Heart right ventricle (tissue), 16 donors: ENCODE measurements around the gene CDC25B. TPM values are rescaled to one million over a fixed set of nuclear protein-coding genes. Genes with fewer than 3 reads are reported as not detected.
A peak's percentile ranks its signal among the peaks of the same experiment; 100 is the strongest.

Experiments used
- ATAC-seq, 8 donors: fragments of 200-7000 bp; cut with Tn5 transposase; one replicate each; pipeline ENCODE4 v1.9.1; 2020; ENCODE audit warnings: mild to moderate bottlenecking in 8 of 8, moderate library complexity in 8 of 8, moderate number of reproducible peaks in 1 of 8
- DNase-seq, 2 donors: peaks; one replicate each; pipeline ENCODE4 v3.0.0-alpha.2; 2020
- H3K27ac ChIP-seq, 10 donors: fragments of 200-600 bp; sonication (generic) in 2 of 10; one replicate each; pipeline versions ENCODE4 v1.5.0 to v1.8.0; 2020 to 2022; ENCODE audit warnings: mild to moderate bottlenecking in 3 of 10
- H3K27me3 ChIP-seq, 7 donors: fragments of 200-600 bp; one replicate each; pipeline ENCODE4 v1.8.0; 2021 to 2022; ENCODE audit warnings: mild to moderate bottlenecking in 2 of 7
- H3K36me3 ChIP-seq, 9 donors: fragments of 200-600 bp; sonication (generic) in 1 of 9; one replicate each; pipeline versions ENCODE4 v1.5.0 to v1.8.0; 2020 to 2022; ENCODE audit warnings: mild to moderate bottlenecking in 2 of 9
- H3K4me1 ChIP-seq, 9 donors: fragments of 200-600 bp; sonication (generic) in 1 of 9; one replicate each; pipeline versions ENCODE4 v1.5.0 to v1.8.0; 2020 to 2022; ENCODE audit warnings: mild to moderate bottlenecking in 4 of 9
- H3K4me3 ChIP-seq, 10 donors: fragments of 200-600 bp; sonication (generic) in 2 of 10; one replicate each; pipeline versions ENCODE4 v1.5.0 to v1.8.0; 2020 to 2022; ENCODE audit warnings: mild to moderate bottlenecking in 7 of 10, moderate library complexity in 2 of 10
- H3K9me3 ChIP-seq, 11 donors: fragments of 200-600 bp in 10 of 11; sonication (generic) in 2 of 11; one replicate each; pipeline versions ENCODE4 v1.5.0 to v1.8.0; 2013 to 2022; ENCODE audit warnings: mild to moderate bottlenecking in 2 of 11, control low read depth in 1 of 11, moderate library complexity in 1 of 11
- CTCF ChIP-seq, 9 donors: fragments of 200-600 bp; sonication (generic) in 2 of 9; IDR thresholded peaks; one replicate each; pipeline versions ENCODE4 v1.5.0 to v1.8.0; 2021 to 2022; ENCODE audit warnings: antibody characterized with exemption in 9 of 9, mild to moderate bottlenecking in 5 of 9, moderate library complexity in 1 of 9
- WGBS, 2 donors: extraction: QIAGEN DNeasy Blood & Tissue Kit; methylation state at CpG; one replicate each; pipeline ENCODE4 v1.1.7; 2013; ENCODE audit warnings: inconsistent platforms in 1 of 2; 5-methylcytosine and 5-hydroxymethylcytosine counted together
- intact Hi-C, 10 donors: fragments of 100-400 bp; cut with DNase I; formaldehyde crosslinking; loops; one replicate each; pipeline versions ENCODE4 v1.11.1 to v1.14.2; 2022
- polyA plus RNA-seq, 2 donors: library from polyadenylated mRNA; stranded (reverse); fragments of 200-250 nt; gene quantifications; one replicate each; pipeline ENCODE4 v1.2.3, GENCODE V29; 2013
- total RNA-seq, 10 donors: library from RNA; stranded (reverse); fragmentation: NEBNext Ultra II Directional in 3 of 10; extraction: Animal tissue kit (Norgen Biotek cat#: 25700) in 3 of 10; gene quantifications; one replicate each; pipeline versions ENCODE4 v1.2.1 to v1.2.4, GENCODE V29; 2021 to 2023
- donor health status: Arrhythmogenic right ventricular cardiomyopathy.
- donor health status: ischemic (EF 13 %, LVEDD 7.1; RV severe dilation, severe dysfunction).
- donor health status: healthy with polysubstance abuse.
- donor health status: DM: no; HTN: yes; CAD: no.
- donor health status: DM: no; HTN: no; CAD: no.
- donor health status: ischemic (EF 25% LVEDD 6.9; RV normal size, moderate dysfunction).
- donor health status: ischemic (EF 25% LVEDD 5.7; RV mildly dilated, moderate dysfunction).
- donor health status: healthy.
- donor health status: DM: yes; HTN: yes; CAD: no.
- donor health status: Ischemic cardiomyopathy.
- donor health status: ischemic (EF 35%, LVEDD 5.7; RV mildly dilated, moderate dysfunction).
- donor health status: nonischemic (EF 11% LVEDD 7.7; RV severe dilation, severe dysfunction).
- donor health status: DM: yes; HTN: yes; CAD: no.
- donor health status: PGD.
- donor health status: ischemic (EF 29% LVEDD 5.4; RV normal size, mild dysfunction).
- donor health status: nonischemic (EF 23%, LVEDD 6.1; RV moderate dilation, normal function).

Gene CDC25B
- total and polyA plus RNA-seq, 12 donors, result 2.8 to 17.3 (median 5.5) TPM

- TF ChIP-seq CTCF (IDR thresholded peaks at IDR 0.05), result peak in 2 of 9 donors; percentile 18 to 19
- WGBS, 2 donors, result 0% methylated on average over 71 to 72 of the region's 72 CpGs
- H3K4me3 ChIP-seq, result peak within 1 kb of the TSS; percentile 74 to 100 (median 95)
- no peaks in the 10 kb centered on the region for H3K27me3 ChIP-seq
- no peaks in the 10 kb centered on the region for H3K9me3 ChIP-seq
- DNase-seq (peak; percentile 91 to 93), ATAC-seq (peak; percentile 96 to 99 (median 98))
- peak within 1 kb of the TSS; percentile 87 to 99 (median 96) for H3K27ac ChIP-seq
- intact Hi-C loops, result loop anchor here in 1 of 10 donors (2.0 kb wide), 1 partner anchor 26 kb away; the partner anchor contains the start of gene AP5S1
- peaks cover 0 to 6% (median 0%) of the 10 kb centered on the region in 9 donors for H3K36me3 ChIP-seq
- peaks cover 5 to 49% (median 32%) of the 10 kb centered on the region in 9 donors for H3K4me1 ChIP-seq
Observed at GRCh38 chr20:3846740-3847428, 50.8 kb downstream of the CDC25B start, which contains the start of gene MAVS. MAVS (plus strand) TSS chr20:3846834; CDS start chr20:3854625, 7,791 bp downstream.

GRCh38 chr20:3847429-3847940, 51.4 kb downstream of the CDC25B start:
- H3K27me3 ChIP-seq, result no peaks in the 10 kb centered on the region
- WGBS, 2 donors, result 14 to 15% methylated on average over 8 of the region's 8 CpGs
- TF ChIP-seq CTCF (IDR thresholded peaks at IDR 0.05), result no peak
- intact Hi-C loops, result loop anchor here in 1 of 10 donors (2.0 kb wide), 1 partner anchor 27 kb away; the partner anchor contains the start of gene AP5S1
- no peaks in the 10 kb centered on the region for H3K9me3 ChIP-seq
- ATAC-seq, result peak in 3 of 8 donors; percentile 0 to 12 (median 1)
- peaks cover 0 to 9% (median 0%) of the 10 kb centered on the region in 9 donors for H3K36me3 ChIP-seq
- H3K4me3 ChIP-seq, result peak overlapping the region; percentile 74 to 100 (median 95)
- H3K4me1 ChIP-seq, result peaks cover 5 to 43% (median 32%) of the 10 kb centered on the region in 9 donors
- no peak for DNase-seq
- peak overlapping the region; percentile 87 to 99 (median 96) for H3K27ac ChIP-seq

DNA sequence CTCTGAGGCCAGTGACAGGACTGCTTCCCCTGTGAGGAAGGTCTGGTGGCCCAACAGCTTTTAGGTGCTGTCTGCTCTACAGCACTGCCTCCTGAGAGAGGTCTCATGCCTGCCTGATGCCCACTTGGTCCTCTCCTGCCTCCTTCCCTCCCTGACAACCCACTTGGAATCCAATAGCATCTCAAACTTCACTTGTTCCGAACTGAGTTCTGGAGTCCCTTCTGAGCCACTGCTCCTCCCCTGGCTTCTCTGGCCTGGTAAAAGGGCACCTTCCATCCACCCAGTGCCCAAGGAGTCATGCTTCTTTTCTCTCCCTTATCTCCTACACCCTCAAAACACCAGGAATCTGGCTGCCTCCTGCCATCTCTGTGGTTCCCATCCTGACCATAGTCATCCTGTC, 52.5 kb downstream of the CDC25B start:
- intact Hi-C loops, result no loop called here
- DNase-seq (no peak), ATAC-seq (no peak)
- no peak for TF ChIP-seq CTCF (IDR thresholded peaks at IDR 0.05)
- Histone ChIP-seq H3K36me3 (peaks cover 0 to 9% (median 0%) of the 10 kb centered on the region in 9 donors), H3K4me3 (no peak overlapping the region), H3K27me3 (no peaks in the 10 kb centered on the region), H3K4me1 (peaks cover 5 to 32% (median 23%) of the 10 kb centered on the region in 9 donors), H3K9me3 (no peaks in the 10 kb centered on the region), H3K27ac (peak overlapping the region in 1 of 10 donors; percentile 10)
- 77 to 83% methylated on average over 1 of the region's 1 CpG for WGBS, 2 donors

GRCh38 chr20:3854462-3854871, 58.4 kb downstream of the CDC25B start:
- H3K36me3 ChIP-seq, result peaks cover 0 to 63% (median 27%) of the 10 kb centered on the region in 9 donors
- no peak for TF ChIP-seq CTCF (IDR thresholded peaks at IDR 0.05)
- H3K9me3 ChIP-seq, result no peaks in the 10 kb centered on the region
- H3K4me3 ChIP-seq, result no peak overlapping the region
- H3K27me3 ChIP-seq, result no peaks in the 10 kb centered on the region
- intact Hi-C loops, result loop anchor here in 5 of 10 donors (2.0 to 10.0 kb wide), 4 partner anchors 68 to 180 kb away; partner anchors contain the start of genes CENPB (in 2 of the 5), ADAM33 (in 1 of the 5) and SPEF1 (in 1 of the 5)
- DNase-seq (no peak), ATAC-seq (peak in 2 of 8 donors; percentile 33 to 49)
- peak overlapping the region in 1 of 10 donors; percentile 26 for H3K27ac ChIP-seq
- 81 to 84% methylated on average over 4 of the region's 4 CpGs for WGBS, 2 donors
- peaks cover 0 to 17% (median 5%) of the 10 kb centered on the region in 9 donors for H3K4me1 ChIP-seq
